ENCODE data around the gene IFT57.

The IFT57 gene

DNA sequence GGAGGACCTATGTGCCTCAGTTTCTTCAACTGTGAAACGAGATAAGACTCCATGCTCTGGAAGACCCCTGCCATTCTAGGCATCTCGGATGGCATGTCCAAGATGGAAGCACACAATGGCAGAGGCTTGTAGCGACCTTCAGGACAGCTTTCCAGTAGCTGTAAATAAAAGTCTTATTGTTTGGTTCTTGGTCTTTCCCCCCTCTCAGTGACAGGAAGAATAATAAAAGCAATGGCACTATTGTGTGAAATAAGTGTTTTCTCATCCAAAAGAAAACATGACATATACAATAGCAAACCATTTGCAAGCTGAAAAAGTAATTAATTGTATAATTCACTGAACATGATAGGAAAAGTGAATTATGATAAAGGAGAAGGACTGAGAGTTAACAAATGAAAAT lies 98.9 kb downstream of the IFT57 start:
- no peak for DNase-seq

DNA sequence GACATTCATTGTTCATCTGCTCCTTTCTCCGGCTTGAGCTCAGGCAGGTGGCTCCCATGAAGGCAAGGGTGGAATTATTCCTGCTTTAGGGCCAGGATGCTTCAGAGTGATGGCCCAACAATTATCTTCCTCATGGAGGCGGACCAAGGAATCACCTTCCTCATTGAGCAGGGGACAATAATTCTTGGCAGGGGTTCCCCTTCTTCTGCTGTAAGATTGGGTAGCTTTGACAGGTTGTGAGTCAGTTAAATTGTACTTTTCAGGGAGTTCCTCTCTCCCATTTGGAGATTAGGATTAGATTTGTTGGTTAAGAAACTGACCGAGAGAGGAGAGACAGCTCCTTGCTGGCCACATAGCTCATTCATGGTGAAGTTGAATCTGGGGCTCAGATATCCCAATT lies 99.9 kb downstream of the IFT57 start:
- DNase-seq = no peak

- DNase-seq = no peak
Observed at GRCh38 chr3:108119398-108120104, 102.7 kb downstream of the IFT57 start.

DNA sequence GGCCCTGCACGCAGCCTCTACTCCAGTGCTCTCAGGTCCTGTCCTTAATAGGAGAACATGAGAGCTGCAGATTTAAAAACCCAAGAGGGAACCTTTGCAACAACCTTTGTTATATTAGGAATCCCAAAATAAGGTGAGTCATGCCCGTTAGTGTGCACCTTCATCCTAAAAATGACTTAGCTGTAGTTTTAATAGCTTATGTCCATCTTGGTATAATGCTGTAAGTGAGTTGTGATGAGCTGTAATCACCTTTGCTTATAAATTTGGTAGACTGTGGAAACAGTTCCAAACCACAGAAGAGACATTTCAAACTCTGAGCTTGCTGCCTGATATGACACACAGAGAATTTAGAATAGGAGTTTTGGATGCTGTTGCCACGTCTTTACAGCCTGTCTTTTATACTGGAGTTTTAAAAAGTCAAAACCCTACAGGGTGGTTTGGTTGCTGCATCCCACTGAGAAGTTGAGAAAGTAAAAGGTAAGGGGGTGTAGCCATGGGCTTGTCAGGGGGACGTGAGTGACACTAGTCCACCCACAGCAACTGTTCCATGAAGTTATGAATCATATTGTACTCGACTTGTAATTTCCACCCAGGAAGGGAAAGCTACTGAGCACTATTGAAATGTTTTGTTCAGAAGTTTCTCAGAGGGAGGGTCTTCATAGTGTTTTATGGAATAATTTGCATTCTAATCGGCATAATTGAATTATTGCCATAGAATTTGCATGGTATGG lies 104.0 kb downstream of the IFT57 start:
- no peak for DNase-seq

GRCh38 chr3:108117241-108117775 lies 104.9 kb downstream of the IFT57 start:
- no peak for DNase-seq

- no peak for DNase-seq
Observed at GRCh38 chr3:108114423-108115065, 107.7 kb downstream of the IFT57 start.

DNA sequence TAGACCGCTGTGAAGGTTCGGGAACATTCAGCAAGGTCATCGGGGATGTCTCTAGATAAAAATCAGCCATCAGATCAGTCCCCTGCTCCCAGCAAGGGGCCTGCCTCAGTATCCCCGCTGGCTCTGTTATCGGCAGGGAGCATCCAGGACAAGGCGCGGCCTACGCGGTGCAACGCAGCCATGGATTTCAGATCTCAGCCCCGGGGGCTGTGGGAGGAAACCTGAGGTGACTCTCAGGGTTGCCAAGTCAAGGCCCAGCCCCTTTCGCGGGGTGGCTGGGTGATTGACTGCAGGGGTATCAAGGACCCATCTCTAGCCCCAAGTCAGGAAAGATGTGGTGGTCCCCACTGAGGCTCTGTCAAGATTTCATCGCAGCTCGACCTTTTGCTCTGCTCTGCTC lies 108.2 kb downstream of the IFT57 start:
- DNase-seq = no peak

DNA sequence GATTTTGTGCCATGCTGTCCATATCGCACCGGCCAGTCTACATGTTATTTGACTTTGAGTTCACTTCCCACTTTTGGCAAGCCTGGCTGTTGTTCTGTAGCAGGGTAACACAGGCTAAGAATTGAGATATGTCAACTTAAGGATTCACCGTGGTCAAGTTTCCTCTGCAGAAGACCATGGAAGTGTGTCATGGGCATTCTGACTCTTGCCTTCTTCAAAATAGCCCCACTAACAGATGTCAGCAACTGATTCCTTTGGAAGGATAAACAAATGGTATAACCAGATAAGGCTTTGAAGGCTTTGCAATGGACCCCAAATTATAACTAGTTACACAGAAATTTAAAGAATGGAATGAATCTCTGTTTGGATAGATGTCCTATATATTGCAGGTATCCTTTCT lies 111.3 kb downstream of the IFT57 start:
- no peak for DNase-seq
